Measurements from ENCODE around the gene NAALADL1. TPM values are rescaled to one million over a fixed set of nuclear protein-coding genes. Genes with fewer than 3 reads are reported as not detected.

Gene NAALADL1
- total RNA-seq, 1 experiment from 2014 or later, result not detected

DNA sequence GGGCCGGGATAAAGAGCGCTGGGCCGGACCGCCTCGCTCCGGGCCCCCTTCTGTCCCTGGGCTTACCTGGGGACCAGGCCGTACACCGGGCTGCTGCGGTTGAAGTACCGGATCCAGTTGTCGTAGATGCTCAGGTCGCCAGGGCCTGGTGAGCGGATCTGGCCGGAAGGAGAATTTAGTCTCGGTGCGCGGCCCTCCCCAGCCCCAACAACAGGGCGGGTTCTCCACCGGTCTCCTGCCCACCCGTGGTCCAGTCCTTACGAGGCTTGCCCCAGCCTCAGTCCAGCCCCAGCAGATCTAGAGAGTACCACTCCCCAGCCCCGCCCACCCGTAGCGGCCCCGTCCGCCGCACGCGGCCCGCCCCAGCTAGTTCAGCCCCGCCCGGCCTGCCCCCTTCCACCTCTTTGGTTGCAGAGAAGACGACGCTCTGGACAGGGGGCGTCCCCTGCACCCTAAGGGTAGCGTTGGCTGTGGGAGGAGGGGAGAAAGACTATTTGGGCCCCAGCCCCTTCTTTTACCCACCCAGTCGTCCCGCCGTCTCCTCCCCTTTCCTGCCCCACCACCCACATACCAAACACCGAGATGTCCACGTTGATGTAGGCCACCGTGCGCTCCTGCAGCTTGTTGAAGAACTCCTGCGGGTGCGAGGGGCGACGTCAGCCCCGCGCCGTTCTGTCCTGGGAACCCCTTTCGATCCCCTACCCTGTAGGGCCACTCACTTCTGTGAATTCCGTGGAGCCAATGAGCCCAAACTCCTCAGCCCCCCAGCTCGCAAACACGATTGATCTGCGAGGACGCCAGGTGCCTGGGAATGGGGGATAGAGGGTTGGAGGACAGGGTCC lies 10.6 kb downstream of the NAALADL1 start:
- no TSS peak for BruUV-seq (replicated peaks)
- ATAC-seq (no peak), DNase-seq (ENCODE audit: low read depth, low spot score) (no peak)
- H4K20me1 ChIP-seq (ENCODE audit: insufficient read depth), result no peaks in the 10 kb centered on the region
- ChIA-PET POLR2A (no interaction called here), CTCF (no interaction called here), RAD21 (ENCODE audit: low non-redundant PET in 1 of 2, low total read pairs in 2 of 2, uncharacterized antibody in 2 of 2, unreplicated experiment in 2 of 2) (no interaction called here)
- no peak overlapping the region for H3K27ac ChIP-seq (ENCODE audit: low read depth, low read length)
- H2AFZ ChIP-seq (ENCODE audit: low read depth, low read length, poor library complexity, severe bottlenecking), result no peak overlapping the region
- no peak overlapping the region for H3K4me2 ChIP-seq (ENCODE audit: low read length)
- H3K9ac ChIP-seq (ENCODE audit: low read length), result no peak overlapping the region
- no peaks in the 10 kb centered on the region for H3K27me3 ChIP-seq (ENCODE audit: insufficient read depth, low read length)
- H3K9me2 ChIP-seq (ENCODE audit: insufficient read depth), result no peaks in the 10 kb centered on the region
- H3K4me1 ChIP-seq (ENCODE audit: control insufficient read depth in 1 of 2, insufficient read depth in 2 of 2, low read length in 2 of 2), result peaks cover 10 to 24% of the 10 kb centered on the region in 2 experiments
- peaks cover 12% of the 10 kb centered on the region for H3K79me2 ChIP-seq (ENCODE audit: insufficient read depth, low read length)
- TF ChIP-seq CBX3 (IDR thresholded peaks at IDR 0.05; ENCODE audit: low read depth), result no peak
- TF ChIP-seq EGR1 (IDR thresholded peaks at IDR 0.05; ENCODE audit: low read depth), result no peak
- TF ChIP-seq SIN3A (IDR thresholded peaks at IDR 0.05; ENCODE audit: low read depth), result no peak
- TF ChIP-seq YY1 (IDR thresholded peaks at IDR 0.05; ENCODE audit: extremely low read depth, insufficient replicate concordance, low read depth, low read length), result no peak
- TF ChIP-seq, protein P1, sequence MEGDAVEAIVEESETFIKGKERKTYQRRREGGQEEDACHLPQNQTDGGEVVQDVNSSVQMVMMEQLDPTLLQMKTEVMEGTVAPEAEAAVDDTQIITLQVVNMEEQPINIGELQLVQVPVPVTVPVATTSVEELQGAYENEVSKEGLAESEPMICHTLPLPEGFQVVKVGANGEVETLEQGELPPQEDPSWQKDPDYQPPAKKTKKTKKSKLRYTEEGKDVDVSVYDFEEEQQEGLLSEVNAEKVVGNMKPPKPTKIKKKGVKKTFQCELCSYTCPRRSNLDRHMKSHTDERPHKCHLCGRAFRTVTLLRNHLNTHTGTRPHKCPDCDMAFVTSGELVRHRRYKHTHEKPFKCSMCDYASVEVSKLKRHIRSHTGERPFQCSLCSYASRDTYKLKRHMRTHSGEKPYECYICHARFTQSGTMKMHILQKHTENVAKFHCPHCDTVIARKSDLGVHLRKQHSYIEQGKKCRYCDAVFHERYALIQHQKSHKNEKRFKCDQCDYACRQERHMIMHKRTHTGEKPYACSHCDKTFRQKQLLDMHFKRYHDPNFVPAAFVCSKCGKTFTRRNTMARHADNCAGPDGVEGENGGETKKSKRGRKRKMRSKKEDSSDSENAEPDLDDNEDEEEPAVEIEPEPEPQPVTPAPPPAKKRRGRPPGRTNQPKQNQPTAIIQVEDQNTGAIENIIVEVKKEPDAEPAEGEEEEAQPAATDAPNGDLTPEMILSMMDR (IDR thresholded peaks at IDR 0.05 in 2 of 3, conservative IDR thresholded peaks at IDR 0.05 in 1 of 3; ENCODE audit: borderline replicate concordance in 1 of 3, insufficient read depth in 1 of 3, low read depth in 2 of 3, low read length in 2 of 3), result no peak
- TF ChIP-seq POLR2AphosphoS5 (IDR thresholded peaks at IDR 0.05; ENCODE audit: low read depth, low read length), result no peak
- no peak for TF ChIP-seq EZH2 (IDR thresholded peaks at IDR 0.05)
- no peak for TF ChIP-seq POLR2A (IDR thresholded peaks at IDR 0.05; ENCODE audit: borderline replicate concordance, extremely low read depth, insufficient read depth, insufficient read length)
- H3K4me3 ChIP-seq (replicated peaks in 1 of 2; ENCODE audit: low read depth in 1 of 2, low read length in 2 of 2), result no peak overlapping the region
- peaks cover 2 to 8% of the 10 kb centered on the region in 2 experiments; a peak in 2 of 4 replicates for H3K36me3 ChIP-seq (ENCODE audit: control insufficient read depth in 1 of 2, insufficient read depth in 2 of 2, low read length in 2 of 2)
- intact Hi-C loops (cut with micrococcal nuclease), result no loop called here
- H3K9me3 ChIP-seq (ENCODE audit: control insufficient read depth in 1 of 2, insufficient read depth in 1 of 2, low read depth in 1 of 2, low read length in 2 of 2), result no peaks in the 10 kb centered on the region
